HL-60 (cell line): ENCODE results near the gene FYN.

Experiments used
- DNase-seq, 2 experiments: peaks; one replicate each; pipeline ENCODE4 v3.0.0-alpha.2; 2010 to 2020; ENCODE audit warnings: low read depth in 1 of 2, low spot score in 1 of 2
- H3K27ac ChIP-seq: fragments of 250-450 bp; sonication (Bioruptor Pico); replicated peaks from 2 replicates; pipeline ENCODE4 v1.5.1; 2020; ENCODE audit warnings: mild to moderate bottlenecking, moderate library complexity
- H3K27me3 ChIP-seq: fragments of 250-450 bp; sonication (Bioruptor Pico); 2 replicates; pipeline ENCODE4 v1.5.1; 2021; ENCODE audit warnings: mild to moderate bottlenecking, moderate library complexity; ENCODE audit not compliant: insufficient read depth, poor library complexity, severe bottlenecking
- H3K4me3 ChIP-seq: replicated peaks from 2 replicates; pipeline ENCODE4 v1.5.1; 2011; ENCODE audit warnings: mild to moderate bottlenecking, control low read depth, low read length; ENCODE audit not compliant: insufficient read depth
- GABPA ChIP-seq: IDR thresholded peaks from 2 replicates; pipeline ENCODE4 v1.6.1; 2012; ENCODE audit warnings: low read depth
- POLR2AphosphoS5 ChIP-seq: IDR thresholded peaks from 2 replicates; pipeline ENCODE4 v1.6.1; 2012; ENCODE audit warnings: low read depth
- SPI1 ChIP-seq: IDR thresholded peaks from 2 replicates; pipeline ENCODE4 v1.6.1; 2012; ENCODE audit warnings: low read depth, mild to moderate bottlenecking, borderline replicate concordance
- TF ChIP-seq, protein P1 (sequence below): IDR thresholded peaks from 2 replicates; pipeline ENCODE4 v1.6.1; 2012; ENCODE audit warnings: low read depth; ENCODE audit not compliant: insufficient replicate concordance
- TF ChIP-seq, protein P2 (sequence below): IDR thresholded peaks from one replicate; pipeline ENCODE4 v1.5.1; 2011; ENCODE audit warnings: low read length, control low read depth, inconsistent platforms; ENCODE audit not compliant: insufficient read depth

Gene FYN

GRCh38 chr6:111843347-111844147, 29.7 kb downstream of the FYN start:
- DNase-seq = no peak
- H3K4me3 ChIP-seq = no peak overlapping the region
- H3K27ac ChIP-seq = no peak overlapping the region
- TF ChIP-seq GABPA = no peak
- TF ChIP-seq, protein P1, sequence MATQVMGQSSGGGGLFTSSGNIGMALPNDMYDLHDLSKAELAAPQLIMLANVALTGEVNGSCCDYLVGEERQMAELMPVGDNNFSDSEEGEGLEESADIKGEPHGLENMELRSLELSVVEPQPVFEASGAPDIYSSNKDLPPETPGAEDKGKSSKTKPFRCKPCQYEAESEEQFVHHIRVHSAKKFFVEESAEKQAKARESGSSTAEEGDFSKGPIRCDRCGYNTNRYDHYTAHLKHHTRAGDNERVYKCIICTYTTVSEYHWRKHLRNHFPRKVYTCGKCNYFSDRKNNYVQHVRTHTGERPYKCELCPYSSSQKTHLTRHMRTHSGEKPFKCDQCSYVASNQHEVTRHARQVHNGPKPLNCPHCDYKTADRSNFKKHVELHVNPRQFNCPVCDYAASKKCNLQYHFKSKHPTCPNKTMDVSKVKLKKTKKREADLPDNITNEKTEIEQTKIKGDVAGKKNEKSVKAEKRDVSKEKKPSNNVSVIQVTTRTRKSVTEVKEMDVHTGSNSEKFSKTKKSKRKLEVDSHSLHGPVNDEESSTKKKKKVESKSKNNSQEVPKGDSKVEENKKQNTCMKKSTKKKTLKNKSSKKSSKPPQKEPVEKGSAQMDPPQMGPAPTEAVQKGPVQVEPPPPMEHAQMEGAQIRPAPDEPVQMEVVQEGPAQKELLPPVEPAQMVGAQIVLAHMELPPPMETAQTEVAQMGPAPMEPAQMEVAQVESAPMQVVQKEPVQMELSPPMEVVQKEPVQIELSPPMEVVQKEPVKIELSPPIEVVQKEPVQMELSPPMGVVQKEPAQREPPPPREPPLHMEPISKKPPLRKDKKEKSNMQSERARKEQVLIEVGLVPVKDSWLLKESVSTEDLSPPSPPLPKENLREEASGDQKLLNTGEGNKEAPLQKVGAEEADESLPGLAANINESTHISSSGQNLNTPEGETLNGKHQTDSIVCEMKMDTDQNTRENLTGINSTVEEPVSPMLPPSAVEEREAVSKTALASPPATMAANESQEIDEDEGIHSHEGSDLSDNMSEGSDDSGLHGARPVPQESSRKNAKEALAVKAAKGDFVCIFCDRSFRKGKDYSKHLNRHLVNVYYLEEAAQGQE = no peak
- TF ChIP-seq POLR2AphosphoS5 = no peak
- TF ChIP-seq SPI1 = no peak
- TF ChIP-seq, protein P2, sequence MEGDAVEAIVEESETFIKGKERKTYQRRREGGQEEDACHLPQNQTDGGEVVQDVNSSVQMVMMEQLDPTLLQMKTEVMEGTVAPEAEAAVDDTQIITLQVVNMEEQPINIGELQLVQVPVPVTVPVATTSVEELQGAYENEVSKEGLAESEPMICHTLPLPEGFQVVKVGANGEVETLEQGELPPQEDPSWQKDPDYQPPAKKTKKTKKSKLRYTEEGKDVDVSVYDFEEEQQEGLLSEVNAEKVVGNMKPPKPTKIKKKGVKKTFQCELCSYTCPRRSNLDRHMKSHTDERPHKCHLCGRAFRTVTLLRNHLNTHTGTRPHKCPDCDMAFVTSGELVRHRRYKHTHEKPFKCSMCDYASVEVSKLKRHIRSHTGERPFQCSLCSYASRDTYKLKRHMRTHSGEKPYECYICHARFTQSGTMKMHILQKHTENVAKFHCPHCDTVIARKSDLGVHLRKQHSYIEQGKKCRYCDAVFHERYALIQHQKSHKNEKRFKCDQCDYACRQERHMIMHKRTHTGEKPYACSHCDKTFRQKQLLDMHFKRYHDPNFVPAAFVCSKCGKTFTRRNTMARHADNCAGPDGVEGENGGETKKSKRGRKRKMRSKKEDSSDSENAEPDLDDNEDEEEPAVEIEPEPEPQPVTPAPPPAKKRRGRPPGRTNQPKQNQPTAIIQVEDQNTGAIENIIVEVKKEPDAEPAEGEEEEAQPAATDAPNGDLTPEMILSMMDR = no peak
- H3K27me3 ChIP-seq = no peaks in the 10 kb centered on the region

DNA sequence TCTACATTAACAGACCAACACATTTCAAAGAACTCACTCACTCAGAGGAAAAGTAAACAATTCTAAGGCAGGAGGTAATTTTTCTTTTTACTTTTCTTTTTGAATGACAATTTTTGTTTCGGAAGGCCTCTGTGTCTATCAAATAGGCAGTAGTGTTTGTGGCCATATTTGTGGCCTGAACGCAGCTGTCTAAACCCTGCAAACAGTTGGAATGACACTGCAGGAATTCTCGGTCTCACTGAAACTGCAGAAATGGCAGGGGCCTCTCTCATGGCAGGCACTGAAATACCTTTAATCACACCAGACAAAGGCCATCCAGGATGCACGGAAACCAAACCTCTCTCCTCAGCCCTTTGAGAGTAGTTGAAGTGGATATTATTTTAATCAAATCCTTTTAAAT, 30.4 kb downstream of the FYN start:
- Histone ChIP-seq H3K27ac (no peak overlapping the region), H3K4me3 (no peak overlapping the region), H3K27me3 (no peaks in the 10 kb centered on the region)
- DNase-seq = no peak
- TF ChIP-seq POLR2AphosphoS5 = no peak
- no peak for TF ChIP-seq SPI1
- TF ChIP-seq, protein P2 = no peak
- no peak for TF ChIP-seq GABPA
- TF ChIP-seq, protein P1 = no peak

DNA sequence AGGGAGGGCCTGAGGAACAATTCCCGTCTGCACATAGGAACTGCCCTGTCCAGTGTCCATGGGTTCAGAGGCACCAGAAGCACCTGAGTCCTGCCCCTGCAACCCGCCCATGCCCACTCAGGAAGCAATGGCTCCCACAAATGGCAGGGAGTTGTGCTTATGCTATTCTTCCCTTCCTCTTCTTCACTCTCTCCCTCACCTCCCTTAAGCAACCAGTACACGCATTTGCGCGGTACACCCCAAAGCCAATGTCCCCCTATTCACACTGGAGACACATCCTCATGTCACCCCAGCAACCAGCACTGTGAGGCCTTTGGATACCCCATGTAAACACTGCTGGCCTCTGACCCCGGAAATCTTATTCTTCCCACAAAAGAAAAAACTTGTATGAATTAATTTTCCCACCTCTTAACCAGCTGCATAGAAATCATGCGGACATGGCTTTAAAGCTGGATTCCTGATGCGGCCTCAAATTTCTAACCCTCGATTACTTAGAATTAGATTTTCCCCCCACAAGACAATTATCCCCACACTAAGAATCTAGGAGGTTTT, 30.9 kb downstream of the FYN start:
- TF ChIP-seq GABPA (no peak), SPI1 (no peak), POLR2AphosphoS5 (no peak)
- TF ChIP-seq, protein P1 = no peak
- TF ChIP-seq, protein P2 = no peak

More for the DNA sequence above, 30.9 kb downstream of the FYN start:
- Histone ChIP-seq H3K27me3 (no peaks in the 10 kb centered on the region), H3K27ac (no peak overlapping the region), H3K4me3 (no peak overlapping the region)
- peak in 1 of 2 experiments; percentile 17 for DNase-seq
